Measurements from ENCODE around the gene CHMP4A. TPM values are rescaled to one million over a fixed set of nuclear protein-coding genes. Genes with fewer than 3 reads are reported as not detected.
A peak's percentile ranks its signal among the peaks of the same experiment; 100 is the strongest.

The CHMP4A gene
- total and polyA plus RNA-seq, 2 of the 13 experiments (the other 11 are each of a cell fraction or from before 2014, with no cell fraction given) = 83.6 to 113 TPM

- TF ChIP-seq TFDP1 (CRISPR knock-in tag; IDR thresholded peaks at IDR 0.05; ENCODE audit: borderline replicate concordance) = no peak
- TF ChIP-seq ZNF10 (CRISPR knock-in tag; IDR thresholded peaks at IDR 0.05; ENCODE audit: borderline replicate concordance, low read depth) = no peak
- TF ChIP-seq IRF9 (CRISPR knock-in tag; IDR thresholded peaks at IDR 0.05; ENCODE audit: borderline replicate concordance) = 0 out of 2 replicates have a peak, but pooled peaks have one; percentile 2
- TF ChIP-seq REST (IDR thresholded peaks at IDR 0.05; ENCODE audit: borderline replicate concordance in 1 of 2, low read depth in 1 of 2, low read length in 2 of 2) = no peak
- 0 out of 2 replicates have a peak, but pooled peaks have one; percentile 42 for TF ChIP-seq ZNF501 (CRISPR knock-in tag; IDR thresholded peaks at IDR 0.05)
- peak; percentile 54; the same call in 1 of the 2 replicates for TF ChIP-seq ELF1 (CRISPR knock-in tag; IDR thresholded peaks at IDR 0.05)
- 0 out of 2 replicates have a peak, but pooled peaks have one; percentile 12 for TF ChIP-seq IRX3 (CRISPR knock-in tag; IDR thresholded peaks at IDR 0.05; ENCODE audit: borderline replicate concordance, low read depth)
- 0 out of 2 replicates have a peak, but pooled peaks have one; percentile 19 for TF ChIP-seq DZIP1 (CRISPR knock-in tag; IDR thresholded peaks at IDR 0.05)
- peak; percentile 95; the same call in 1 of the 2 replicates for TF ChIP-seq FOXO4 (CRISPR knock-in tag; conservative IDR thresholded peaks at IDR 0.05)
- TF ChIP-seq DNMT3B (CRISPR knock-in tag; conservative IDR thresholded peaks at IDR 0.05) = peak; percentile 81
- TF ChIP-seq ELF3 (CRISPR knock-in tag; IDR thresholded peaks at IDR 0.05) = peak; percentile 35; the same call in 1 of the 2 replicates
- no peak for TF ChIP-seq ZKSCAN5 (CRISPR knock-in tag; IDR thresholded peaks at IDR 0.05)
- TF ChIP-seq ZNF224 (CRISPR knock-in tag; IDR thresholded peaks at IDR 0.05) = no peak; the same call in 1 of the 2 replicates
- 0 out of 2 replicates have a peak, but pooled peaks have one; percentile 13 for TF ChIP-seq HOXD1 (CRISPR knock-in tag; IDR thresholded peaks at IDR 0.05)
- no peak for TF ChIP-seq RXRB (CRISPR knock-in tag; IDR thresholded peaks at IDR 0.05; ENCODE audit: borderline replicate concordance)
- TF ChIP-seq ZNF205 (CRISPR knock-in tag; IDR thresholded peaks at IDR 0.05) = peak; percentile 8; the same call in 1 of the 2 replicates
Measured at GRCh38 chr14:24196071-24197055, 16.9 kb downstream of the CHMP4A start (continued).

All from HepG2 (cell line).